Heart left ventricle (tissue), 16 donors: Measurements from ENCODE around the gene NTRK1. TPM values are rescaled to one million over a fixed set of nuclear protein-coding genes. Genes with fewer than 3 reads are reported as not detected.

ENCODE experiments used
- ATAC-seq, 4 donors: fragments of 200-7000 bp; cut with Tn5 transposase; one replicate each; pipeline ENCODE4 v1.9.1; 2020 to 2022; ENCODE audit warnings: moderate library complexity in 4 of 4, mild to moderate bottlenecking in 3 of 4, moderate number of reproducible peaks in 1 of 4
- DNase-seq, 5 donors: peaks; one replicate each; pipeline ENCODE4 v3.0.0-alpha.2; 2020
- H3K27ac ChIP-seq, 12 donors: fragments of 200-600 bp; sonication (generic) in 4 of 12; one replicate each; pipeline versions ENCODE4 v1.5.0 to v1.8.0; 2016 to 2022; ENCODE audit warnings: mild to moderate bottlenecking in 2 of 12
- H3K27me3 ChIP-seq, 9 donors: fragments of 200-600 bp; sonication (generic) in 2 of 9; one replicate each; pipeline versions ENCODE4 v1.5.1 to v1.8.0; 2016 to 2022; ENCODE audit warnings: mild to moderate bottlenecking in 3 of 9
- H3K36me3 ChIP-seq, 9 donors: fragments of 200-600 bp; sonication (generic) in 2 of 9; one replicate each; pipeline versions ENCODE4 v1.5.0 to v1.8.0; 2018 to 2022; ENCODE audit warnings: mild to moderate bottlenecking in 2 of 9
- H3K4me1 ChIP-seq, 12 donors: fragments of 200-600 bp; sonication (generic) in 4 of 12; one replicate each; pipeline versions ENCODE4 v1.5.0 to v1.8.0; 2016 to 2022; ENCODE audit warnings: mild to moderate bottlenecking in 3 of 12
- H3K4me3 ChIP-seq, 12 donors: fragments of 200-600 bp; sonication (generic) in 4 of 12; one replicate each; pipeline versions ENCODE4 v1.5.0 to v1.8.0; 2017 to 2022; ENCODE audit warnings: mild to moderate bottlenecking in 9 of 12, moderate library complexity in 4 of 12
- H3K9me3 ChIP-seq, 12 donors: fragments of 200-600 bp; sonication (generic) in 4 of 12; one replicate each; pipeline versions ENCODE4 v1.5.0 to v1.8.0; 2016 to 2022; ENCODE audit warnings: mild to moderate bottlenecking in 1 of 12
- POLR2A ChIP-seq, 2 donors: fragments of 450-650 bp; IDR thresholded peaks; one replicate each; pipeline ENCODE4 v1.6.1; 2017; ENCODE audit warnings: antibody characterized with exemption in 2 of 2, mild to moderate bottlenecking in 2 of 2, moderate library complexity in 2 of 2
- WGBS, 4 donors: extraction: QIAGEN DNeasy Blood & Tissue Kit in 2 of 4; methylation state at CpG; one replicate each; pipeline versions ENCODE4 v1.1.5 to v1.1.7; 2013 to 2018; 5-methylcytosine and 5-hydroxymethylcytosine counted together
- intact Hi-C, 10 donors: fragments of 100-400 bp; cut with DNase I; formaldehyde crosslinking; loops; one replicate each; pipeline versions ENCODE4 v1.11.1 to v1.14.2; 2022
- polyA plus RNA-seq, 2 donors: library from polyadenylated mRNA; stranded (reverse); fragments of 200-250 nt; gene quantifications; one replicate each; pipeline ENCODE4 v1.2.3, GENCODE V29; 2013
- total RNA-seq, 9 donors: library from RNA; depleted of rRNA in 2 of 9; stranded (reverse); fragments of >200 nt in 2 of 9; fragmentation: NEBNext Ultra II Directional in 3 of 9; extraction: Animal tissue kit (Norgen Biotek cat#: 25700) in 3 of 9; gene quantifications; one replicate each; pipeline versions ENCODE4 v1.1.0 to v1.2.4, GENCODE V29; 2016 to 2023
- TF ChIP-seq, protein P1 (sequence below), 12 donors: fragments of 200-600 bp; sonication (generic) in 4 of 12; IDR thresholded peaks; one replicate each; pipeline versions ENCODE4 v1.5.0 to v1.8.0; 2018 to 2022; ENCODE audit warnings: antibody characterized with exemption in 12 of 12, mild to moderate bottlenecking in 5 of 12
- donor health status: ischemic (EF 13 %, LVEDD 7.1; RV severe dilation, severe dysfunction).
- donor health status: healthy with polysubstance abuse.
- donor health status: DM: no; HTN: yes; CAD: no.
- donor health status: DM: no; HTN: no; CAD: no.
- donor health status: ischemic (EF 25% LVEDD 6.9; RV normal size, moderate dysfunction).
- donor health status: ischemic (EF 25% LVEDD 5.7; RV mildly dilated, moderate dysfunction).
- donor health status: healthy.
- donor health status: DM: yes; HTN: yes; CAD: no.
- donor health status: ischemic (EF 35%, LVEDD 5.7; RV mildly dilated, moderate dysfunction).
- donor health status: nonischemic (EF 11% LVEDD 7.7; RV severe dilation, severe dysfunction).
- donor health status: DM: yes; HTN: yes; CAD: no.
- donor health status: PGD.
- donor health status: ischemic (EF 29% LVEDD 5.4; RV normal size, mild dysfunction).
- donor health status: nonischemic (EF 23%, LVEDD 6.1; RV moderate dilation, normal function).

Gene NTRK1
- total and polyA plus RNA-seq, 11 donors: 0.22 to 1.6 (median 1.1) TPM

DNA sequence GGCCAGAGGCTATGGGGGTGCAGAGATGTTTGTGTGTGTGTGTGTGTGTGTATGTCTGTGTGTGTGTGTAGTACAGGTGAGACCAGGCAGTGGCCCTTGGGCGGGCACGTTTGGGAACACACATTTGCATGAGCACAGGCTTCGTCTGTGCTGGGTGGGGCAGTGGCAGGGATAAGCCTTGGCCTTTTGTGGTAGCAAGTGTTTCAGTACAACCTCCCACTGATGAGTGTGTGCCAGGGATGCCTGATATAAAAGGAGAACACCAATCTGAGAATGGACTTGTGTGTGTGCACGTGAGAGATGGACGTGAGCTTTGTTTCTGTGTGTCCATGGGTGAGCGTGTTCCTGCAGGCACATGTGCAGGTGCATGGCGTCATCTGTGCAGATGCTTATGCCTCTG lies 3.0 kb downstream of the NTRK1 start:
- 85 to 91% (median 89%) methylated on average over 7 of the region's 7 CpGs for WGBS, 4 donors
- DNase-seq (no peak), ATAC-seq (no peak)
- intact Hi-C loops: loop anchor here in 5 of 10 donors (5.0 to 10.0 kb wide), 3 partner anchors 61 to 169 kb away; partner anchors contain the start of genes ISG20L2 (in 3 of the 5) and METTL25B (in 3 of the 5)
- peaks cover 6 to 70% (median 30%) of the 10 kb centered on the region in 9 donors for H3K27me3 ChIP-seq
- no peak overlapping the region for H3K4me3 ChIP-seq
- no peak overlapping the region for H3K27ac ChIP-seq
- peaks cover 12 to 28% (median 23%) of the 10 kb centered on the region in 12 donors for H3K4me1 ChIP-seq
- TF ChIP-seq, protein P1, sequence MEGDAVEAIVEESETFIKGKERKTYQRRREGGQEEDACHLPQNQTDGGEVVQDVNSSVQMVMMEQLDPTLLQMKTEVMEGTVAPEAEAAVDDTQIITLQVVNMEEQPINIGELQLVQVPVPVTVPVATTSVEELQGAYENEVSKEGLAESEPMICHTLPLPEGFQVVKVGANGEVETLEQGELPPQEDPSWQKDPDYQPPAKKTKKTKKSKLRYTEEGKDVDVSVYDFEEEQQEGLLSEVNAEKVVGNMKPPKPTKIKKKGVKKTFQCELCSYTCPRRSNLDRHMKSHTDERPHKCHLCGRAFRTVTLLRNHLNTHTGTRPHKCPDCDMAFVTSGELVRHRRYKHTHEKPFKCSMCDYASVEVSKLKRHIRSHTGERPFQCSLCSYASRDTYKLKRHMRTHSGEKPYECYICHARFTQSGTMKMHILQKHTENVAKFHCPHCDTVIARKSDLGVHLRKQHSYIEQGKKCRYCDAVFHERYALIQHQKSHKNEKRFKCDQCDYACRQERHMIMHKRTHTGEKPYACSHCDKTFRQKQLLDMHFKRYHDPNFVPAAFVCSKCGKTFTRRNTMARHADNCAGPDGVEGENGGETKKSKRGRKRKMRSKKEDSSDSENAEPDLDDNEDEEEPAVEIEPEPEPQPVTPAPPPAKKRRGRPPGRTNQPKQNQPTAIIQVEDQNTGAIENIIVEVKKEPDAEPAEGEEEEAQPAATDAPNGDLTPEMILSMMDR (IDR thresholded peaks at IDR 0.05): no peak
- no peak for TF ChIP-seq POLR2A (IDR thresholded peaks at IDR 0.05)
- H3K9me3 ChIP-seq: no peaks in the 10 kb centered on the region
- H3K36me3 ChIP-seq: no peaks in the 10 kb centered on the region

DNA sequence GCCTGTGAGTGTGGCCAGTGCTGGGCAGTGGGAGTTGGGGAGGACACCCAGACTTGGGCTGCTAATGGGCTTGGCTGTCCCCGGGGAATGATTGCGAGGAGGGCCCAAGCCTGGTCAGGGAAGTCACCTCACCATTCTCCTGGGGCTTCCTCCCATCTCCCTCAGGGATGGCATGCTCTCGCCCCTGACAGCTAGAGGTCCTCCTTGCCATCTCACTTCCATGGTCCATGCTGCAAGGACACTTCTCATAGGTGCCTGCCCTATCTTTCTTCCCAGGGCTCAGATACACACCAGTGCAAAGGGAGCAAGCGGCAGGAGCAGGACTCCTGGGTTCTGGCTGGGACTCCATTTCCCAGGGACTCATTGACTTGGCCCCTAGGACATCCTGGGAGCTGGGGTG lies 4.1 kb downstream of the NTRK1 start:
- DNase-seq (no peak), ATAC-seq (no peak)
- Histone ChIP-seq H3K4me1 (peaks cover 4 to 16% (median 13%) of the 10 kb centered on the region in 12 donors), H3K27ac (no peak overlapping the region), H3K9me3 (no peaks in the 10 kb centered on the region), H3K27me3 (peaks cover 6 to 63% (median 26%) of the 10 kb centered on the region in 9 donors), H3K36me3 (no peaks in the 10 kb centered on the region), H3K4me3 (no peak overlapping the region)
- TF ChIP-seq, protein P1 (IDR thresholded peaks at IDR 0.05): no peak
- TF ChIP-seq POLR2A (IDR thresholded peaks at IDR 0.05): no peak
- intact Hi-C loops: loop anchor here in 5 of 10 donors (5.0 to 10.0 kb wide), 3 partner anchors 62 to 170 kb away; partner anchors contain the start of genes ISG20L2 (in 3 of the 5) and METTL25B (in 3 of the 5)
- WGBS, 4 donors: 72 to 93% (median 87%) methylated on average over 3 to 4 of the region's 4 CpGs

DNA sequence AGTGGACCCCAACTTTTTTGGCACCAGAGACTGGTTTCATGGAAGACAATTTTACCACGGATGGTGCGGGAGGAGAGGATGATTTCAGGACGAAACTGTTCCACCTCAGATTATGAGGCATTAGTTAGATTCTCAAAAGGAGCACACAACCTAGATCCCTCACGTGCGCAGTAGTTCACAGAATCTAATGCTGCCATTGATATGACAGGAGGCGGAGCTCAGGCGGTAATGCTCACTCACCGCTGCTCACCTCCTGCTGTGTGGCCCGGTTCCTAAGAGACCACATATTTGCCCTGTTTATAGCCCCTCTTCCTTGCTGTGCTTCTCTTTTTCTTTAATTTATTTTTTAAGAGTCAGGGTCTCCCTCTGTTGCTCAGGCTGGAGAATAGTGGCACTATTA lies 4.6 kb downstream of the NTRK1 start:
- TF ChIP-seq POLR2A (IDR thresholded peaks at IDR 0.05): no peak
- TF ChIP-seq, protein P1 (IDR thresholded peaks at IDR 0.05): no peak
- DNase-seq: no peak

DNA sequence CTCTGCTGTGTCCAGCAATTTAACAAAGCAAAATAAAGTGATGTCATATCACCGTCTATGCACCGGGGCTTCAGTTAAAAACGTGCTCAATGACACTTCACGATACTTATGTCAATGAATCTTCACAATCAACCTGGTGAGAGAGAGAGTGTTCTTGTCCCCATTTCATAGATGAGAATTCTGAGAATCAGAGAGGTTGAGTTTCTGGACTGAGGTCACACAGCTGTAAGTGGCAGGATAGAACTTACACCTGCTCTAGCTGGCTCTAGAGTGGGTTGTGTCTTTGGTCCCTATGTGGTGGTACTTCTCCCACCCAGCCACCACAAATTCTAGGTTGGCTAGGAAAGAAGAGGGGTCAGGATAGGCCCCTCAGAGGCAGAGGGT lies 5.2 kb downstream of the NTRK1 start:
- ATAC-seq (no peak), DNase-seq (no peak)
- Histone ChIP-seq H3K27me3 (peaks cover 6 to 55% (median 17%) of the 10 kb centered on the region in 9 donors), H3K27ac (no peak overlapping the region), H3K4me3 (no peak overlapping the region), H3K36me3 (no peaks in the 10 kb centered on the region), H3K4me1 (peaks cover 0 to 5% (median 3%) of the 10 kb centered on the region in 12 donors), H3K9me3 (no peaks in the 10 kb centered on the region)
- TF ChIP-seq POLR2A (IDR thresholded peaks at IDR 0.05): no peak
- TF ChIP-seq, protein P1 (IDR thresholded peaks at IDR 0.05): no peak
- intact Hi-C loops: loop anchor here in 4 of 10 donors (10.0 kb wide), 2 partner anchors 141 to 171 kb away; partner anchors contain the start of genes ISG20L2 (in 3 of the 4) and METTL25B (in 3 of the 4)
- 80 to 89% (median 85%) methylated on average over 4 of the region's 4 CpGs for WGBS, 4 donors

More for the DNA sequence above, 4.6 kb downstream of the NTRK1 start:
- peaks cover 1 to 11% (median 9%) of the 10 kb centered on the region in 12 donors for H3K4me1 ChIP-seq
- no peaks in the 10 kb centered on the region for H3K9me3 ChIP-seq
- 87 to 91% (median 88%) methylated on average over 9 of the region's 9 CpGs for WGBS, 4 donors
- H3K27me3 ChIP-seq: peaks cover 6 to 61% (median 23%) of the 10 kb centered on the region in 9 donors
- no peak overlapping the region for H3K27ac ChIP-seq
- no peaks in the 10 kb centered on the region for H3K36me3 ChIP-seq
- H3K4me3 ChIP-seq: no peak overlapping the region
- no peak for ATAC-seq
- intact Hi-C loops: loop anchor here in 4 of 10 donors (10.0 kb wide), 2 partner anchors 140 to 170 kb away; partner anchors contain the start of genes ISG20L2 (in 3 of the 4) and METTL25B (in 3 of the 4)
